GM18861 (cell line): ENCODE results near the gene NOTCH2.
"Not testable (repeated sequence)": the region's sequence is repeated elsewhere in the genome, so short reads cannot be mapped to it uniquely, and the experiment has no call there.

Experiments used
- ATAC-seq: cut with Tn5 transposase; IDR thresholded peaks from one replicate; pipeline ENCODE4 v1.9.1; 2021; ENCODE audit not compliant: unreplicated experiment

The NOTCH2 gene

DNA sequence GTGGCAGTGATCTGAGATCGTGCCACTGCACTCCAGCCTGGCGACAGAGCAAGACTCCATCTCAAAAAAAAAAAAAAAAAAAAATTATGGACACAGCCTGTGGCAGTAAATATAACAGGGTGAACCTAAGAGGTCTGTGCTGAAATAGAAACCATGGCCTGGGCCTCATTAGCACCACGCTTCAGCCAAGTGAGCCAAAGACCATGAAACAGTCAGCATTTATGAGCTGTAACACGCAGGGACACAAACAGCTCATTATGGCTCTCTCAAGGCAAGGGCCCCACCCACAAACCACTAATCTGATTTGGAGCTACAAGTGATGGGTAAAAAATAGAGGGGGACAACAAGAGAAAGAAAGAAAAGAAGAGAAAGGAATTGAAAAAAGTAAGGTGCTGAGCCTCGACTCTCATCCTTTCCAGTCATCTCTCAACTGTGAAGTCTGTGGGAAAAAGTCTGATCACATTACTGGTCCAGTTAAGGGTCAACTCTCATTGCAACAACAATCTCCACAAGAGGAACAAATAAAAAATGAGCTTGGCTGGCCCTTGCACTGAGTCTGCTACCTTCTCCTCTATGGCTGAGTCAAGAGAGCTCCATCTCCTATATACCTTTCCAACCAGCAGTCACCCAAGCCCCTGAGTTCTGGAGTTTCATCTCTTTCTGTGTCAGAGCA, 93.7 kb downstream of the NOTCH2 start:
- ATAC-seq, result not testable (repeated sequence)

DNA sequence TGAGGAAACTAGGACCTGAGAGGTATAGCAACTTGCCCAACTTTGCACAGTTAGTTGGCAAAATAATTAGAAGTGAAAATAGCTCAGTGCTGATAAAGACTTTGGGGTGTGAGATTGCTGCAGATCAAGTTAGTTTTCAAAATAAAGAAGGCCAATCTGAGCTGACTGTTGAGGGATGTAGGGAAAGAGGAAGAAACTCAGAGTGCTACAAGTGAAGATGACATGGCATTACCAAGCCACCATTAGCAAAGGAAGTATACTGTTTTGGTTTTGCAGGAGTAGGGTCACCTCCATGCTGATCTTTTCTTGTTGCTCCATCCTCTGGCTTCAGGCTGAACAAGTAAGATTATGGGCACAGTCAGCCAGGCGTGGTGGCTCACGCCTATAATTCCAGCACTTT, 94.5 kb downstream of the NOTCH2 start:
- no peak for ATAC-seq

DNA sequence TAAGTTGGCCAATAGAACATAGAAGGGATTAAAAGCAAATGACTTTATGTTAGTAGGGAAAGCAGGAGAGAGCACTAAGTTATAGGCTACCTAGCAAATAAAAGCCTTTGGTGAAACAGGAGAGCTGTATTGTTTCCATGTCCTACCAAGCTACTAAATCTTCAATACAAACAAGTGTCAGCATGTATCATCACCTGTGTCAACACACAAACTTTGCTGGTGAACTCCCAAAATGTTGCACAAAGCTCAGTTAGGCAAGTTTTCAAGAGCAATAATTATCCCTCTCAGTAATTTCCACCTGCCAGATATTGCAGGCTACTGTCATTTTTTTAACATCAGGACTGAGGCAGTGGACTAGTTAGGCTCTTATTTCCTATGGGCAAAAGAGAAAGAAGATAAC, 95.4 kb downstream of the NOTCH2 start:
- no peak for ATAC-seq

DNA sequence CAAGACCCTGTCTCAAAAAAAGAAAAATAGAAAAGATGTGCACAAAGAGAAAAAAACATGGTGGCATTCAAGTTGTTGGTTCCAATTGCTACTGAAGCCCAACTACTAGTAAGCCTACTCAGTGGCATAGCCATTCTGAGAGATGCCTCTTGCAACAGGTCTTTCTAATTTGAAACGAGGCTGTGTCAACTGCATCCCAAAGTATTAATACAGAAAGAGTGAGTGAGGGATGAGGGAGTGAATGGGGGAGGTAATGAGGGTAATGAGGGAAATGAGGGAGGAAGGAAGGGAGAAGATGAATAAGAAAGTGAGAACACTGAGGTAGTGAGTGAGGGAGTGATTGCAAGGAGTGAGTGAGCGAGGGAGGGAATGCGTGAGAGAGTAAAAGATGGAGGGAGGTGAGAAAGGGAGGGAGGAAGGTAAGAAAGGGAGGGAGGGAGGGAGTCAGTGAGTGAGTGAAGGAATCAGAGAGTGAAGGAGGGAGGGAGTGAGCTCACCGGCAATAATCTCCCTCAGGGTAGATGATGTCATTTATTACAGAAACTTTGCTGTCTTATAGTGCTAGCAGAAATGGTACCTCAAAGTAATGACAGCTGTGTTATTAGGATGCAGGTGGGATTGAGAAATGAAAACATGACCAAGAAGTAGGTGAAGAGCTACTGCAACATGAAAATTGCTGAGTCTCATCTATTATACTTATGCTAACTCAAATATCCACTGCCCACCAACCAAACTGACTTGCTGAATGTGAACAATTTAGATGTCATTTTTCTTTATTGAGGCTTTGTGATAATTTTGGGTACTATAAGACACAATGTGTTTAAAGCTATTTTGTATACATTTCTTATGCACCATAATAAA, 97.5 kb downstream of the NOTCH2 start:
- no peak for ATAC-seq

DNA sequence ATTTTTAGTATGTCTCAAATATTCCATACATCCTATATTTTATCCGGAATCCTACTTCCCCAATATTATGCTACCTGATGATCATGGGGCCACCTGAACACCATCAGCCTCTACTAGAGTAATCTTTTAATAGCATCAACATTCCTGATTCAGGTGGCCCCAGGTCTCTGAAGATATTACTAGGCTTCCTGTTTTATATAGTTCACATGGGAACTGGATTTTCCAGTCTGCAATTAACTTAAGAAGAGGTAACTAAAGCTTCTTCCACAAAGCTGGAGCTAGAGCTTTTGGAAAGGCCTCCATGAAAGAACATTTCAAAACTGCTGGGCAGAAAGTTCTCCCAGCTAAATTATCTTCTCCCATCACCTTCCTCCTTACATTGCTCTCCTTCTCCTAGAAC, 100.9 kb downstream of the NOTCH2 start:
- ATAC-seq, result no peak

DNA sequence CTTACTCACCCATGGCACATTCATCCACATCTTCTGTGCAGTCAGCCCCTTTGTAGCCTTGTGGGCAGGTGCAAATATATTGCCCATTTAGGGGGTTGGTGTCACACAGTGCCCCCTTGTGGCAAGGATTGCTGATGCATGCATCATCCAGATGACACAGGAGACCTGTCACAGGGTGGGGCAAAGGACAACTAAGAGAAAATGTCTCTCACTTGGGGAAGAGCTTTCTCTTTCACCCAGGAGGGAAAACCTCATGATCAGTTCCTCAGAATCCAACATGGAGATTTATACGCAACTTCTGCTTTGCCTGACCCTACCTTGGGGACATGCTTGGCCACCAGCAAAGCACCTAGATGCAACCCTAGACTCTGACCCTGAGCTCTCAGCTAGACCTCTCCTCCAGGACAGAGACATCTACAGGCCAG, 101.4 kb downstream of the NOTCH2 start:
- ATAC-seq, result peak; percentile 91

DNA sequence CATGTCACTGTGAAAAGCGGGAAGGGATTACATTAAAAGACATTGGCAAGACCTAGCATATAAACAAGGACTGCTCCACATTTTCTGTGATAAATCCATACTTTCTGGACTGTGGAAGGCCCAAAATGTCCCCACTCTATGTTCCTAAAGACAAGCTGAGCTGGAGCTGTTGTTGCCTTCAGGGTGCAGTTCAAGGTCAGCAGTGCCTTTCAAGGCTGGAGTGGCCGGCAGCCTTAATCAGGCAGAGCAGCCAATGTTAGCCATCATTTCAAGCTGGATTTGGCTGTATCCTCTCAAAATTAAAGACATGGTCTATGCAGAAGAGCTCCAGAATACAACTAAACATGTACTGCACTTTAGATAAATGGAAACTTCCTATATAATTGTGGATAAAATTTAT, 102.8 kb downstream of the NOTCH2 start:
- no peak for ATAC-seq

DNA sequence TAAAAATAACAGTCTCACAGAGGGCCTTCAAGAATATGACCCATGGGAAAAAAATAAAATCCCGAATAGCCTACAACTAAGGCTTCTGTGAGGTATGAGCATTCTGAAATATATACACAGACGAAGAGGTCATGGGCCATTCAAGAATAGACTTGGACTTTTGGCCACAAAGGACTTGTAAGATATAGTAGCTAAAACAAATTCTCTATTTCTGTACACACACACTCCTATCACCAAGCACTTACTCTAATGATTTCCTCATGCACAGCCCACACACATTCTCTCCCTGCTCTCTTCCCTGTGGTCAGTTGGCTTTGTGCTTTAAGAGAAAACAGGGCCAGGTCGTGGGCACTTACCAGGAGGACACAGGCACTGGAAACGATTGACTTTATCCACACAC, 103.4 kb downstream of the NOTCH2 start:
- no peak for ATAC-seq

DNA sequence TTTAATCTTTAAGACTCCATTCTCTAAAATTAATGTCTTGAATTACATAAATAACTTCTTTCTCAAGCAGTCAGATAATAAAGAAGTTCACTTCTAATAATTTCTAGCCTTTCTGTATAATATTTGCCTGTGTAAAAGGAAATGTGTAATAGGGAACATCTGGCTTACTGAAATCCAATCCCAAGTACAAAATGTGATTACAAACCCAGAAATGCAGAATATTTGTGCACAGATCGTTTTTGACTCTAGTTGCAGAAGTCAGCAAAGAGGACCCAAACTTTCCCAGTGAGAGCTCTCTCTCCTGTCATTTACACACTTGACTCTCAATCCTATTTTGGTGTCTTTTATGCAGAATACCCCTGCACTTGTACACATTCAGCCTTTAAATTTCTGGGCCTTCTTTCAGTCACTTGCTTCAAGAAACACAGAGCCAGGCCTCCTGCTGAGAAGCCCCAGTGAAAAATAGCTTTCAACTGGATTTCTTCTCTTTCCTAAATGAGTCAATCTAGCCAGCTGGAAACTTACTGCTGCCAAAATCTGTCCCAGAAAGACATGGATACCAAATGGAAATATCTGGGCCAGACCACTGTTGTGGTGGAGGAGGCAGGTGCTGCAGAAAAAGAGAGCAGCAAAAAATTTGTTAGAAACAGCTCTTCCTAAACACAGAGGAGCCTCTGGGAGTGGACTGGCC, 104.6 kb downstream of the NOTCH2 start:
- no peak for ATAC-seq

DNA sequence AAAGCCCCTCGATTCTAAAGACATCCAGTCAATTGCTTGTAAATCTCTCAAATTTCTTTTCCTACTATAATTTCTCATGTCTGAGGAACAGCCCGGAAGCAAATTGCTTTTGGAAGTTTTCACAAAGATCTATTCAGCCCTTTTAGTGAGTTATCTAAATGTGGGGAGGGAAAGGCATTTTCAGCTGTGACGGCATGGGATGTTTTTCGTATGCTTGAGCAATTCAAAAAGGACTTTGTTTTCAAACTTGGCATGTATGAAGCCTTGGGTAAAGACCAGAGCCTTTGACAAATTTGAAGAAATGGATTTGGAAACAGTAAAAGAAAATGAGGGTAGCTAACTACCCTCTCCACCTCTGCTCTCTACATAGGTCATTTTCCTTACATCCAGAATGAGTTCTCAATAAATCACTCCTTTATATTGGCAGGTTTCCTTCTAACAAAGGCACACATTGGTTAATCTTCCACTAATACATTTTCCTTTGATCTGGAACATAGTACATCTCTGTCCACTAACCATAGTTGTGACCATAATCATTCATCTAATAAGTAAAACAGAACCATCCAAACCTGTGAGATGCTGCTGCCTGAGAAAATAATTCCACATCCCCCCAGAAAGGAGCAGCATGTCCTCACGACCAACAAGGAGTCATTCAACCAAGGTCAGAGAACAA, 107.0 kb downstream of the NOTCH2 start:
- ATAC-seq, result no peak

DNA sequence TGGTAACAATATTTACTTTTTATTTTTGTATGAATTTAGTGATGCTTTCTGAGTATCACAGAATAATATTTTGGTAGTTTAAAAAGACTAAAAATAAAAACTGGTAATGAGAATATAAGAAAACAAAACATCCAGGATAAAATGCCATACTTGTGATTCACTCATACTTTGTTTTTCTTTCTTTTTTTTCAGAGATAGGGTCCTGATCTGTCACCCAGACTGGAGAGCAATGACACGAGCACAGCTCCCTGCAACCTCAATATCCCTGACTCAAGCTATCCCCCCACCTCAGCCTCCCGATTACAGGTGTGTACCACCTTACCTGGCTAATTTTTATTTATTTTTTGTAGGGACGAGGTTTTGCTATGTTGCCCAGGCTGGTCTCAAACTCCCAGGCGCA, 109.0 kb downstream of the NOTCH2 start:
- no peak for ATAC-seq

DNA sequence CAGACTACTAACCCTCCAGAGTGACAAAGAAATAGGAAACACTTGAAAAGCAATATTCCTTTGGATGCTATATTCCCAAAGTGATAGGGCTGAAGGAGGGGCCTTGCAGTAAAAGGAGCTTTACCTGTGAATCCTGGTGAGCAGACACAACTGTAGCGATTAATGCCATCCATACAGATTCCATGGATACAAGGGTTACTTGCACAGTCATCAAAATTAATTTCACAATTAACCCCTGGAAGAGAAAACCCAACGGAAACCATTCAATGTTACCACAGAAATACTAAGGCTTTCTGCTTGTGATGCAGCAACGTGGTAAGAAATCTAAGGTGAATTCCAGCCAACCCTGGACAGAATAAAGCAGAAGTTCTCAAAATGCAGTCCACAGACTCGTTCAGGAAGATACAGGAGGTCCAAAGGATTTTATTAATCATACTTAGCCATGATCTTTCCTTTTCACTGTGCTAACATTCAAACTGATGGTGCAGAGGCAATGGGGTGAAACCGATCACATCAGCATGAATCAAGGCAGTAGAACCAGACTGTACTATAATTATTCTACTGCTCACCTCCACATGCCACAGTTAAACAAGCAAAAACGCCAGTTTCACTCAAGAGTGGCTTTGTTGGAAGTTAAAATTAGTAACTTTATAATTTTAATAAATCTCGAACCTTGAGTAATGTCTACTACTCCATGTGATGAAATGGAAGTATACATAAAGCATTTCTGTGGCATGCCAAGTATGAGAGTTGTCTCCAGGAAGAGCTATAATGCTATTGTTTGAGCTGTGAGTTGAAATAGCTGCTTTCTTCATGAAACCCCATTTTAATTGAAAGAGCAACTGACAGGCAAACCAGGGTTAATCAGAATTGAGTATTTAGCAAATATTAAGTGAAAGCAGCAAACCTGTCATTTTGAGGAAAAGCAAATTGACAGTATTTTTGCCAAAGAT, 109.9 kb downstream of the NOTCH2 start:
- no peak for ATAC-seq

DNA sequence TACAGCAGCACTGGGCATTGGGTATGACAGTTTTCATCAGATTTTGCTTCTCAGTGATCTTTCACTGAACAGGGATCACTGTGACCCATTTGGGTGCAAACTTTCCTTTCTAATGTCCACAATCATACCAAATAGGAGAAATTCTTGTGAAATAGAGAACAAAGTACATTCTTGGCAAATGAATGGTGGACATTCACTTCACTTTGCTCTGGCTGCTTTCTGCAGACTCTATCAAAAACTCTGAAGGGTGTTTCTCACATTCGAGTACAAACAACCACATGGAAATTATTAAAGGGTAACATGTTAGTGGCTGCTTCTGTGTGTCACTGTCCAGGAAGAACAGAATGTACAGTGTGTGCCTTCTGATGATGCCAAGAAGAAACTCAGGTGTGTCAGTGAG, 111.2 kb downstream of the NOTCH2 start:
- no peak for ATAC-seq

DNA sequence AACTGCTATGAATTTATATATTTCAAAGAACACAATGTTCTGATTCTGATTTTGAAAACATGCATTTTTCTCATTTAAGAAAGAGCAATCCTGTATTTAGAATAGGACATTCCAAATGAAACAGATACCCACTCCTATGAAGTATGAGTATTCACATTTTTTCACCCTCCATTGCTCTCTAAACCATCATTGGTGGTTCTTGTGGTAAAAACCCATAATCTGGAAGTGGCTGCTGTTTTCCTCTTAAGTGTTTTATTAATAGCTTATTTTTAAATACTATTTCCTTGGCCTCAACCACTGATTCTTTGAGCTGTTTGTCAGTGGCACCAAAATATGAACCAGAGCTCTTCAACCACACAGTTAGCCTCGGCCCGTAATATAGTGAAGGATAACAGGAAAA, 113.2 kb downstream of the NOTCH2 start:
- no peak for ATAC-seq

DNA sequence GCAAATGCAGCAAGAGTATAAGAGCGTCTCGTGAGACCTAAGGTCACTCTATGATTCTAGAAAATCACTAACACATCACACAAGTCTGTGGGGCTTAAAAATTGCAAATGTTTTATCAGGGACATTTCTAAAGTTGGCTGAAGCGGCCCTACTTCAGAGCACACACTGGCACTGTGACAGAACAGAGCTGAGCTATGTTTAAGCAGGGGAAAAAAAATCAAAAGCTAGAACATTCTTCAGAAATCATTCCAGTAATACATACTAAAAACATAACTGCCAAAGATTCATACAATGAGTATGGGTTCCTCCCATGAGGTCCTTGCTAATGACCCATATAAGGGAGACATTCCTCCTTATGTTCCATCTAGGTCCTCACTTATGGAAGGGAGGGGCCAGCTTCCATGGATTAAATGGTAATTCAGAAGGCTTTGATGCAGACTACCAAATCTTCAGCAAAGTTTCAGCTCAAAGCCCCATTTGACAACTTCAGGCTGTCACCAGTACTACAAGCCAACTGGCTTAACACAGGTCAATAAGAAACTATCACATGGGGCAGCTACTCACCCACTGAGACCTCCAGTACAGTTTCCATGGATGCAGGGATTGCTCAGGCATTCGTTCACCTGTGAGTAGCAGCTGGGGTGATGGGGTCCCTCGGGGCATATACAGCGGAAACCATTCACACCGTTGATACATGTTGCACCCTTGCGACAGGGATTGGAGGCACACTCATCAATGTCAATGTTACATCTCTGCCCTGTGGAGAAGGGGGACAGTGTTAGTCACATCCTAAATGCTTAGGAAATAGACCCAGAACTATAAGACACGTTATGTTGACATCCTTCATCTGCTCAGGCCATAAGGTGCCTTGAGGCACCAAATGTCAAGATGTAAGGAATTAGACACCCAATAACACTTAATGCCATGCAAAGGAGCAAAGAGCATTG, 114.7 kb downstream of the NOTCH2 start:
- ATAC-seq, result no peak

DNA sequence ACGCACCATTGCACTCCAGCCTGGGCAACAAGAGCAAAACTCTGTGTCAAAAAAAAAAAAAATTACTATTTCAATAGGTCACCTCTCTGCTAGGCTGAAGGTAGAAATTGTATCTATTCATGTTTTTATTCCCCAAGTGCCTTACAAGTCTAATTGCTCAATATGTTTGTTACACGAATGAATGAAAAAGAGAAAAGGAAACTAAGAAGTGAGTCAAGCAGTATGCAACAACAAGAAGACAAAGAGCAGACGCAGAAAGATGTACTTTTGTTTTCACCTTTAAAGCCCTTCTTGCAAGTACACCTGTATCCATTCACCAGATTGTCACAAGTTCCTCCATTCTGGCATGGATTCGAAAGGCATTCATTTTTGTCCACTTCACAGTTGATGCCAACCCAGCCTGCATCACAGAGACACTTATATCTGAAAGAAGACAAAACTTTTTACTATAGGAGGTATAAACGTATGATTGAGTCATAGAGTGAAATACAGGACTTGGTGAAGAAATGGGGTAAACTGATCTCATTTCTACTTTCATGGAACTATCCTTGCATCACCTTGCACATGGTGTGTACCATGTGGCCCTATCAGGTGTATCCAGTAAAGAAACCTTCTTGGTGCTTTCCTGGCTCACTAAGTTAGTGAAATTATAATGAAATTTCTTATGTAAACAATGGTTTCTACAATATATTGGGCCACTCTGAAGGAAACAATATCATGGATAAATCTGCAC, 116.0 kb downstream of the NOTCH2 start:
- ATAC-seq, result no peak

DNA sequence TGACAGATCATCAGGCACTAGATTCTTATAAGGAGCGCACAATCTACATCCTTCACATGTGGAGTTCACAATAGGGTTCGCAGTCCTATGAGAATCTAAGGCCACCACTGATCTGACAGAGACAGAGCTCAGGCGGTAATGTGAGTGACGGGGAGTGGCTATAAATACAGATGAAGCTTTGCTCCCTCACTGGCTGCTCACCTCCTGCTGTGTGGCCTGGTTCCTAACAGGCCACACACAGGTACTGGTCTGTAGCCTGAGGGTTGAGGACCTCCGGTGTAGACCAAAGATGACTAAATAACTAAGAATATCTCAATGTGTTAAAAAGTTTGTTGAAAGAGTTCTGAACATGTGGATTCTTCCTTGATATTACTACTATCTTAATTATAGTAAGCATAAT, 117.0 kb downstream of the NOTCH2 start:
- ATAC-seq, result no peak
